Esophagus squamous epithelium (tissue), 4 donors: ENCODE measurements around the gene RBFOX2.

Source experiments
- POLR2A ChIP-seq, 4 donors: fragments of 450-650 bp; IDR thresholded peaks; one replicate each; pipeline ENCODE4 v1.6.1; 2017; ENCODE audit warnings: antibody characterized with exemption in 4 of 4, mild to moderate bottlenecking in 4 of 4, moderate library complexity in 3 of 4
- TF ChIP-seq, protein P1 (sequence below), 6 experiments: fragments of 450-650 bp in 4 of 6; fragments of 200-600 bp in 2 of 6; sonication (generic) in 2 of 6; IDR thresholded peaks; one replicate each; pipeline ENCODE4 v1.5.1; 2016 to 2019; ENCODE audit warnings: antibody characterized with exemption in 6 of 6, mild to moderate bottlenecking in 4 of 6, moderate library complexity in 4 of 6

DNA sequence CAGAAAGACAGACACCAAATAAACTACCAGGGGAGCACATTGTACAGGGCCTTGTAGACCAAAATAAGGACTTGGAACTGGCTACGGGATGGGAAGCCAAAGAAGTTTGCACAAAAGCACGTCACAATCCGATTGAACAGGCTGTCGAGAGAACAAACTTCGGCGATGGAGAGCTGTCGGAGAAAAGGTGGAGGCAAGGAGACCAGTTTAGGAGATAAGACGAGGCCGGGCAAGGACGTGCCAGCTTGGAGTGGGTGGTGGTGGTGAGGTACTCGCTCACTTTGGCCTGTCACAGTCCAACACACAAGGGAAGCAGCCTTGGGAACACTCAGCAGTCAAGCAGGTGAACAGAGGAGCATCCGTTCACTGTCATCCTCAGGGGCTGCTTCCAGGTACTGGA lies 291.9 kb downstream of the RBFOX2 start:
- TF ChIP-seq, protein P1, sequence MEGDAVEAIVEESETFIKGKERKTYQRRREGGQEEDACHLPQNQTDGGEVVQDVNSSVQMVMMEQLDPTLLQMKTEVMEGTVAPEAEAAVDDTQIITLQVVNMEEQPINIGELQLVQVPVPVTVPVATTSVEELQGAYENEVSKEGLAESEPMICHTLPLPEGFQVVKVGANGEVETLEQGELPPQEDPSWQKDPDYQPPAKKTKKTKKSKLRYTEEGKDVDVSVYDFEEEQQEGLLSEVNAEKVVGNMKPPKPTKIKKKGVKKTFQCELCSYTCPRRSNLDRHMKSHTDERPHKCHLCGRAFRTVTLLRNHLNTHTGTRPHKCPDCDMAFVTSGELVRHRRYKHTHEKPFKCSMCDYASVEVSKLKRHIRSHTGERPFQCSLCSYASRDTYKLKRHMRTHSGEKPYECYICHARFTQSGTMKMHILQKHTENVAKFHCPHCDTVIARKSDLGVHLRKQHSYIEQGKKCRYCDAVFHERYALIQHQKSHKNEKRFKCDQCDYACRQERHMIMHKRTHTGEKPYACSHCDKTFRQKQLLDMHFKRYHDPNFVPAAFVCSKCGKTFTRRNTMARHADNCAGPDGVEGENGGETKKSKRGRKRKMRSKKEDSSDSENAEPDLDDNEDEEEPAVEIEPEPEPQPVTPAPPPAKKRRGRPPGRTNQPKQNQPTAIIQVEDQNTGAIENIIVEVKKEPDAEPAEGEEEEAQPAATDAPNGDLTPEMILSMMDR (IDR thresholded peaks at IDR 0.05) = no peak
- TF ChIP-seq POLR2A (IDR thresholded peaks at IDR 0.05) = no peak
